ENCODE results near the gene GALNT9.

GRCh38 chr12:132324173-132324572, 5.2 kb downstream of the GALNT9 start:
- TF ChIP-seq, protein P1, sequence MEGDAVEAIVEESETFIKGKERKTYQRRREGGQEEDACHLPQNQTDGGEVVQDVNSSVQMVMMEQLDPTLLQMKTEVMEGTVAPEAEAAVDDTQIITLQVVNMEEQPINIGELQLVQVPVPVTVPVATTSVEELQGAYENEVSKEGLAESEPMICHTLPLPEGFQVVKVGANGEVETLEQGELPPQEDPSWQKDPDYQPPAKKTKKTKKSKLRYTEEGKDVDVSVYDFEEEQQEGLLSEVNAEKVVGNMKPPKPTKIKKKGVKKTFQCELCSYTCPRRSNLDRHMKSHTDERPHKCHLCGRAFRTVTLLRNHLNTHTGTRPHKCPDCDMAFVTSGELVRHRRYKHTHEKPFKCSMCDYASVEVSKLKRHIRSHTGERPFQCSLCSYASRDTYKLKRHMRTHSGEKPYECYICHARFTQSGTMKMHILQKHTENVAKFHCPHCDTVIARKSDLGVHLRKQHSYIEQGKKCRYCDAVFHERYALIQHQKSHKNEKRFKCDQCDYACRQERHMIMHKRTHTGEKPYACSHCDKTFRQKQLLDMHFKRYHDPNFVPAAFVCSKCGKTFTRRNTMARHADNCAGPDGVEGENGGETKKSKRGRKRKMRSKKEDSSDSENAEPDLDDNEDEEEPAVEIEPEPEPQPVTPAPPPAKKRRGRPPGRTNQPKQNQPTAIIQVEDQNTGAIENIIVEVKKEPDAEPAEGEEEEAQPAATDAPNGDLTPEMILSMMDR (IDR thresholded peaks at IDR 0.05; ENCODE audit: poor library complexity): no peak
- no peak for TF ChIP-seq EZH2phosphoT487 (IDR thresholded peaks at IDR 0.05; ENCODE audit: low read depth, severe bottlenecking, unreplicated experiment)
- TF ChIP-seq EZH2 (IDR thresholded peaks at IDR 0.05; ENCODE audit: borderline replicate concordance): no peak

Data from hepatocyte (in vitro differentiated cells).